ENCODE measurements around the gene COL23A1. TPM values are rescaled to one million over a fixed set of nuclear protein-coding genes. Genes with fewer than 3 reads are reported as not detected.

Gene COL23A1
- total RNA-seq, 1 experiment from 2014 or later, result 21.7 TPM

DNA sequence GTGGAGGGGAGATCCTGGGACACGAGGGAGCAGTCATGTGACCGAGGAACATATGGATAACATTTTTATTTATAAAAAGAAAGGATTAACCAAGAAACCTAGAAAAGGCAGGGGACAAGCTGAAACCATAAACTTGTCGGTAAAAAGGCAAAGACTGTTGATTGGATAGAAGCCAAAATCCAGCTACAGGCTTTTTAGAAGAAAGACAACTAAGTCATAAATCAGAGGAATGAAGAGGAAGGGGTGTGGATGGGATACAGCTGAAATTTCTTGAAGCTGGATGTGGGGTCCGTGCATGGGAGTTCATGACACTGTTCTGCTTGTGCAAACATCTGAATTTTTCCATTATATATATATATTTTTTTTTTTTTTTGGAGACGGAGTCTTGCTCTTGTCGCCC is 246.9 kb downstream of the COL23A1 start:
- no peak for DNase-seq (ENCODE audit: low read depth)

DNA sequence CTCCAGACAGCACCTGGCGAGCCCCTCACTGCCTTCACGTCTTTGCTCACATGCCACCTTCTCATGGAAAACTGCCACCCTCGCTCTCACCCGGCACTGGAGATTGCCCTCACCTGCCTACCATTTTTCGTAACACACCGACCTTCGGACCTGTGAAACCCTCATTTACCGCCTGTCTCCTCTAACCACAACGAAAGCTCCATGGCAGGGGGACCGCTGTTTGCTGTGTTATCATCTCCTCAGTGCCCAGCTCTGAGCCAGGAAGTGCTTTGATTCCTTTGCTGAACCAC is 248.4 kb downstream of the COL23A1 start:
- no peak for DNase-seq (ENCODE audit: low read depth)

DNA sequence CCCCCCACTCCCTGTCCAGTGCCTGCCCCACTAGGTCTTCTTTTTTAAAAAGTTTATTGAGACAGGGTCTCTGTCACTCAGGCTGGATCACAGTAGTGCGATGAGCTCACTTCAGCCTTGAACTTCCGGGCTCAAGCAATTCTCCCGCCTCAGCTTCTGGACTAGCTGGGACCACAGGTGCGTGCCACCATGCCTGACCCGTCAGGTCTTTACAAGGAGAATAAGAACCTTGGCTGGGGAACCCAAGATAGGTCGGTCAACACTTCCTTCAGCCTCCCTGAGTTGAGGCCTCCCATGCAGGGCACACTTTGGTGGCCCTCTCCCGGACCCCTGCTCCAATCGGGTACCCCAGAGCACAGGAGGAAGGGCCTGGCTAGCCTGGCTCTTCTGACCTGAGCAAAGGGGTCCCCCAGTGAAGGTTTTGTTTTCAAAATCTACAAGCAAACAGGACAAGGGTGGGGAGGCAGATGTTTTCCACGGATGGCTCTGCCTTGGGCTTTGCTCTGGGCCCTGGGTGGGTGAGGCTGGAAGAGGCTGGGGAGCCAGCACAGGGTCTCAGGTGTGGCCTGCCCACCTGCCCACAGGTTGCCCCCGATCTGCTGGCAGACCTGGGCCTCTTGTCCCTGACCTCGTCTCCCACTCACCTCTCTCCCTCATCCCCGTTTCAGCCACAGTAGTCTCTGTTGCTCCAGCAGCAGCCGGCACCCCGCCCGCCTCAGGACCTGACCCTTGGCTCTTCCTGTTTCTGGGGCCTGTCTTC is 248.9 kb downstream of the COL23A1 start:
- DNase-seq (ENCODE audit: low read depth), result no peak

DNA sequence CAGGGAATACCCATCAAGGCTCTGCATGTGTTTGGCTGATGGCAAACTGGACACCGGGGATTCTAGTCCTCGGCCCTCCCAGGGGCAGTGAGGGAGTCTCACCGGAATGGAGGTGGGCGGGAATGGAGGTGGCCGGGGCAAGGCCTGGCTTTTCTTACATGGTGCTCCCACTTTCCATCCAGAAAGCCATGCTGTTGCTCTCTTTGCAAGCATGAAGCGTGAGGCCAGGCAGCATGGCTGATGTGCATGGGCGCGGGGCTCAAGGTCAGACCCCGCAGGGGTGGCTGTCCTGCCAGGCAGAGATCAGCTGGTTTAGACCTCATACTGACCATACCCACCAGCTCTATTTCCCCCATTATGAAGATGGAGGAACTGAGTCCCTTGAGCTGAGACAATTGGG is 249.6 kb downstream of the COL23A1 start:
- no peak for DNase-seq (ENCODE audit: low read depth)

DNA sequence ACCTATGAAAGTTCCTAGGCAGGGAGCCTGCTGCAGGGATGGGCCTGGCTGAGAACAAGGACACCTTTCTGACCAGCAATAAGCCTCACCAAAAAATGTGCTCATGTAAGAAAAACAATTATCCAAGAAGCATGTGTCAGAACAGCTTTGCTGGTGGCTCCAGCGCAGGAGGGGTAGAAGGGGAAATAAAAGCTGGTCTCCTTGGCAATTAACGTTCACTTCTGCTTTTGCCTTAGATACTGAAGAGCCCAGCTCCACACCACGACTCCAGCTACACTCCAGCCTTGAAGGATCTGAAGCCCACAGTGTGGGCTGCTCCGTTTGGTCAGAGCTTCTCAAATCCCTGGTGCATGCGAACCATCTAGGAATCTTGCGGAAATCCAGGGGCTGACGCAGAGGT is 250.0 kb downstream of the COL23A1 start:
- no peak for DNase-seq (ENCODE audit: low read depth)

DNA sequence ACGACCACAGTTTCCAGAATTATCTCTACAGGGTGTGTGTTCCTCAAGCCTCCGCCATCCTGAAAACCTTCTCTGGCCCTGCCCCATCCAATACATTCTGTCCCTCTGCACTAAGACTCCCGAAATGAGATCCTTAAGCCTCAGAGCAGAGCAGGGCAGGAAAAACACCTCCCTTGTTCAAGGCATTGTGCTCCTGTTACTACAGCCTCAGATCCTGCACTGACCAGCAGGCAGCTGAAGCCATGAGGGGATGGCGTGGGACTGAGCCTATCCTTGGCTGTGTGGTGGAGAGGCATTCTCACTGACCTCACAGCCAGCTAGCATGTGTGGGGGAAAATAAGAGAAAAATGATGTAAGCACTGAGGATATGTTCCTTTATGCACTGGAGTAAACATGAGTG is 250.9 kb downstream of the COL23A1 start:
- DNase-seq (ENCODE audit: low read depth), result no peak

DNA sequence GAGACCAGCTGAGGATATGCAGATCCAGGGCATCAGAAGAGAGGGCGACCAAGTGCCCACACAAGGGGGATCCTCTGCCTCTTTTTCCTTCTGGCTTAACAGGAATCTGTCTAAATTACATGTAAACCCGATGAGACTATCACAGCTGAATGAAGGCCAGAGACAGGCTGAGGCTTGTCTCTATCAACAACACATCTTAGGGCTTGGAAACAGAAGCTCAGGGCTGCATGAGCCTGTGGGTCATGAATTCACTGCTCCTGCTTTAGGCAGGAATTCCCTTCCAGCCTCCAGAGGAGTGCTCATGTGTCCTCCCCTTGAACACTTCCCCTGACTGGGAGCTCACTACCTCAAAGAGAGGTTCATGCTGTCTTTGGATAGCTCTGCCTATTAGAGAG is 251.4 kb downstream of the COL23A1 start:
- no peak for DNase-seq (ENCODE audit: low read depth)

DNA sequence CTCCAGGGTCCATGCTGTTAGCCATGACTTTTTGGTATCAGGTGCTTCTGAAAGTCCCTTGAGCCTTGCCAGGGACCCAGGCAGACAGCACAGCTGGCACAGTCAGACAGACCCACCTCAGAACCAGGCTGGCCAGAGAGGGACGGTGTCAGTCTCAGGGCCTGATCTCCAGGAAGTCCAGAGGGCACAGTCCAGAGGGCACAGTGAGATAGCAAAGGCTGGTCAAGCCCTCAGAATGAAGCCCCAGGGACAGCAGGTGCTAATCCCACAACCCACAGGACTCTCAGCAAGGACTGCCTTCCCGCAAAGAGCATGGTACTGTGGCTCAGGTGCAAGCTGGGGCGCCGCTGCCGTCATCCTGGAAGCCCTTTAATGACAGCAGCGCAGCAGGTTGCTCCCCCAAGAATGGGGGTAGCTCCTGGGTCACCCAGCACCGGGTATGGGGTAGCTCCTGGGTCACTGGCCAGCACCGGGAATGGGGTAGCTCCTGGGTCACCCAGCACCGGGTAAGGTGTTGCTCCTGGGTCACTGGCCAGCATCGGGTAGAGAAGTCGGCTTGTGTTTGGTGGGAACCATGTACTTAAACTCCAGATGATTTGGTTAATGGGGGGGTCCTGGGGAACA is 252.0 kb downstream of the COL23A1 start:
- DNase-seq (ENCODE audit: low read depth), result no peak

DNA sequence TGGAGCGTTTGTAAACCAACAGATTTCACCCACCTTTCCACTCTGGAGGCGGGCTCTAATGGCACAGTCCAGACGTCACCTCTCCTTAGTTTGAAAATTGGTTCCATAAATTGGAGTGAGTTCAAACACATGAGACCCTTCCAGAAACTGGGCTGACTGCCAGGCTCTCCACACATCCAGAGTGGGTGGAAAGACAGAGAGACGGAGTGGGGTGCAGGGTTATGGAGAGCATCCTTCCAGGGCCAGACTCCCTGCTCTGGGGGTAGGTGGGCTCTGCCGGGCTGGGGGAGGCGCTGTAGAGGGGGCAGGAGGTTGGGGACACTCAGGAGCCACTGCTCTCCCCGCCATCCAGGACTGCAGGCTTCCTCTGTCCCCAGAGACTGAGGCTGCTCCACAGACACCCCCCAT is 252.9 kb downstream of the COL23A1 start:
- DNase-seq (ENCODE audit: low read depth), result peak; percentile 5

DNA sequence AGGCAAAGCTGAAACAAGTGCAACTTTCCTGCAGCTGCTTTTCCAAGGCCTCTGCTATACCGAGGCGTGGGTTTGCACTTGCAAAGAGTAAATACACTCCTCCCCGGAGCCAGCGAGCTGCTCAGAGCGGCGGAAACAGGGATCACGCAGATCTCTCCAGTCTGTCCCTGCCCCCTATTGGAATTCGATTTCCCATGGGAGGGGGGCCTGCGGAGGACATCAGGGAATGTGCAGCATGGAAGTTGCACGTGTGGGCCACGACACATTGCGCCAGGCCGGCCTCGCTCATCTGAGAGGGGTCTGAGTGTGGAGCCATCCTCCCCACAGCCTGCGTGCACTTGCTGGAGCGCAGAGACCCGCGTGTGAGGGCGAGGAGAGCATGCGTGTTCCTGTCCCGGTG is 253.3 kb downstream of the COL23A1 start:
- DNase-seq (ENCODE audit: low read depth), result no peak

DNA sequence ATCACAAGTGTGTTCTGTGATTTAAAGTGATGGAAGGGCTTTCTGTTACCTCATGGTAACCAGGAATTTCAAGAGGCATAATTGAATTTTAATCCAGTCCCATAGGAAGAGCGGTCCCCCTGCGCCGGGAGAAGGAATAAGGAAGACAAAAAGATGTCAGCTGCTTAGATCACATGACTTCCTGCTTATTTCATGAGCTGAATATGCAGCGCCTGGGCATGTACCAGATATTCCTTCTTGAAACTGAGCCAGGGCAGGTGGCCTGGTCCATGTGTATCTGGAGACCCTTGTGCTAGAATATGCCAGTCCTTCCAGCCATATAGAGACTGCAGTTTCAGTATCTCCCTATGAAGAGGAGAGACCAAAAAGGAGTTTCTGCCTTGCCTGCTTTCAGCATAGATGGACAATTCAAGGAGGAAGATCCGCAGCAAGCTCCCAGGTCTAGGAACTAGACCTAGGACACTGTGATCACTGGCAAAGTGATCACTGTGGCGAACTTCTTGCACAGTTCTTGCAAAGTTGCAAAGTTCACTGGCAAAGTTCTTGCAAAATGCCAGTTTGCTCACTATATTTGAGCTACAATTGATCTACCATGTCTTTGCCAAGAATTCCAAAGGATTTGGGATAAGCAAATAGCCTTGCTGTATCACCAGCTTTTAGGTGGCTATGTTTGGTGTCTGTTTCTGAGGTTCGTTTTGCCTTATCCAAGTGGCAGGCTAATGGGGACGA is 254.7 kb downstream of the COL23A1 start:
- no peak for DNase-seq (ENCODE audit: low read depth)

DNA sequence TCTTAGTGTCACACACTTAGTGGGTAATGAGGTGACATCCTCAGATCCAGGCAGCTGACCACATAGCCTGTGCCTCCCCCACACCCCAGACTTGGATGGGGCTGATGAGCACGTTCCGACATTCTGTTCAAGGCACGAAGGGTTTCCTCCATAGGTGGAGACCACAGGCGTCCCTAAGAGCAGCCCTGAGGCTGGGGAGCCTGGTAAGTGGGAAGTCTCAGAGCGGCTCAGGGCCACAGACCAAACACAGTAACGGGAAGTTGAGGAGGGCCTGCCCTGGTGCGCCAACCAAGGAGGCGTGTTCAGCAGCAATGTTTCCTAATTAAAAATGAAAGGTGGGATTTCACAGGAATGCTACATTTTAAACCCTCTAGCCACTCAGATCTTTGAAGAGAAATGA is 255.3 kb downstream of the COL23A1 start:
- no peak for DNase-seq (ENCODE audit: low read depth)

DNA sequence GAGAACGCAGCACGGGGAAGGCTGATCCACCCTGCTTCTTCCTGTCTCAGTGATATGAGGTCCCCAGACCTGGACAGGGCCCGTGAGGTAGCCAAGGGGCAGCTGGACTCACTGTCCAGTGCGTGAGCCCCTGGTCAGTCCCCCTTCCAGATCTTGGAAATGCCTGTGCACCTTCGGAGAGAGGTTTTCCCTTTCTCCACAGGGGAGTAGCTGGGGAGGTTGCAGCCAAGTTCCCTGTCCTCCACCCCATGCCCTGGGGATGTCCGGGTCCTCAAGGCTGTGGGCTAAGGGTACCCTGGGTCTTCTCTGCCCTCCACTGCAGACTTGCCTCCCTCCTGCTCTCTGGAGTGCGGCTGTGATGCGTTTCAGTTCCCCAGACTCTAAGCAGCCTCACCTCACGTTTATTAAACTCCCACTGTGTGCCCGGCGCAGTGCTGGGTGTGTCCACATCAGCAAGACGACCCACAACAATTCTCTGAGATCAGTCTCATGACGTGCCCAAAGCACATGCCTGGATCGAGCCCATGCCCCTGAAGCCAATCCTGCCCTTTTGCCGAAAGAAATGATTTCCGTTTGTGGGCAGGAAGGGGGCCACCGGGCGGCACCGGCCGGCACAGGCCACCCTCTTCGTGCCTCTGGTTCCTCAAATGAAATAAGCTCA is 256.2 kb downstream of the COL23A1 start:
- no peak for DNase-seq (ENCODE audit: low read depth)

DNA sequence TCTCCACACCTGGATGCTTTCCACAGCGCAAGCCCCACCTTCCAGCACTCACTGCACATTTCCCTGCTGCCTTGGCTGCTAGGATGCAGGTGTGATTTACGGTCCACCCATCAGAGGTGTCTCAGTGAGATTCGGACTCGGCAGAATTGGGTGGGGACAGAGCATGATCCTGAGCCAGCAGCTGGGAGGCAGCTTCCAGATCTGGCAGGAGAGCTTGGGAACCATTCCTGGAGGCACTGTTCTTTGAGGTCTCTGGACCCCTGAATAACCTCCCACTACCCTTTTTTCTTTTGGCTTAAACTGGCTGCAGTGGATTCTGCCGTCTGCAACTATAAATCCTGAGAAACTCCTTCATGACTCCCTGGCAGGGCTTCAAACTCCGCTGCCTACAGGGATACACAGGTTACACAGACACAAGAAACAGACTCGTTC is 258.0 kb downstream of the COL23A1 start:
- DNase-seq (ENCODE audit: low read depth), result no peak

DNA sequence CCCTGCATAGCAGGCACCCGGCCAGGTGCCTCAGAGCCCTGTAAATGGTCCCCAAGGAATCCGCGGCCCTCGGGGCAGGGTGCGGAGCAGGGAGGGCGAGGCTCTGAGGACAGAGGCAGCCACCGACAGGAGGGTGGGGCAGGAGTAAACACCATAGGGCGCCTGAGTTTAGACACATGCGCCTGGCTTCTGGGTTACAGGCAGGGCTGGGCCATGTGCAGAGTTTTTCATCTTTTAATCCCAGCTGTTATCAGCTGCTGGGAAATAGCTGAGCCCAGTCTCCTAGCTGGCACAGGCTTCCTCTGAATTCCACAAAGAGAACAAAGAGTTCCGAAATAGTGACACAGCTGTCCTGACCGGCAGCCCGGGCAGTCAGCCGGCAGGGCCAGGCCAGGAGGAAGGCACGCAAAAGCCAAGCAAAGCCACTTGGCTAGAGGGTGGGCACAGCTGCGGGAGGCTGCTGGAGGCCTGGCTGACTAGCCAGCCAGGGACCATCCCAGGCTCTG is 258.6 kb downstream of the COL23A1 start:
- peak; percentile 53 for DNase-seq (ENCODE audit: low read depth)

DNA sequence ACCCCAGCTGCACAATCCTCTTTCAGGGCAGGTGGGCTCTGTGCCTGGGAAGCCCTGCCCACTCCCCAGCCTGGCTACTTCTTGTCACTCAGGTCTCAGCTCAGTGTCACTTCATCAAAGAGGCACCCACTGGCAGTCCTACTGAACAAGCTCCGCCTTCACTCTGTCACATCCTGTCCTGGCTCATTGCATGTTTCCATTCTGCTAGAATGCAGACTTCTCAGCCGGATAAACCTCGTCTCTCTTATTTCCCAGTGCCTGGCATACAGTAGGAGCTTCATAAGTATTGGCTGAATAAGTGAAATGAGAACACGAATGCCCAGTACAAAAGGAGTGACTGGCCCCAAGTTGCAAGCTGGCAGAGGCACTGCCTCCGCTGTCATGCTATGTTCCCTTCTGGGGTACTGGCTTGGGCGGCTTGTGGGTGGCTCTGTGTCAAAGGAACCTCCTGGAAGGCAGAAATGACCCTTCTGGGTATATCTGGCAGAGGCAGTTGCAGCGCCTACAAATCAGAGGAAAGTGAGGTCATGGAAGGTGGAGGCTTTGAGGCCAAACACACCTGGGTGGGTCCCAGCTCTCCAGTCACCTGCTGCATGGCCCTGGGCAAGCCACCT is 259.3 kb downstream of the COL23A1 start:
- no peak for DNase-seq (ENCODE audit: low read depth)

DNA sequence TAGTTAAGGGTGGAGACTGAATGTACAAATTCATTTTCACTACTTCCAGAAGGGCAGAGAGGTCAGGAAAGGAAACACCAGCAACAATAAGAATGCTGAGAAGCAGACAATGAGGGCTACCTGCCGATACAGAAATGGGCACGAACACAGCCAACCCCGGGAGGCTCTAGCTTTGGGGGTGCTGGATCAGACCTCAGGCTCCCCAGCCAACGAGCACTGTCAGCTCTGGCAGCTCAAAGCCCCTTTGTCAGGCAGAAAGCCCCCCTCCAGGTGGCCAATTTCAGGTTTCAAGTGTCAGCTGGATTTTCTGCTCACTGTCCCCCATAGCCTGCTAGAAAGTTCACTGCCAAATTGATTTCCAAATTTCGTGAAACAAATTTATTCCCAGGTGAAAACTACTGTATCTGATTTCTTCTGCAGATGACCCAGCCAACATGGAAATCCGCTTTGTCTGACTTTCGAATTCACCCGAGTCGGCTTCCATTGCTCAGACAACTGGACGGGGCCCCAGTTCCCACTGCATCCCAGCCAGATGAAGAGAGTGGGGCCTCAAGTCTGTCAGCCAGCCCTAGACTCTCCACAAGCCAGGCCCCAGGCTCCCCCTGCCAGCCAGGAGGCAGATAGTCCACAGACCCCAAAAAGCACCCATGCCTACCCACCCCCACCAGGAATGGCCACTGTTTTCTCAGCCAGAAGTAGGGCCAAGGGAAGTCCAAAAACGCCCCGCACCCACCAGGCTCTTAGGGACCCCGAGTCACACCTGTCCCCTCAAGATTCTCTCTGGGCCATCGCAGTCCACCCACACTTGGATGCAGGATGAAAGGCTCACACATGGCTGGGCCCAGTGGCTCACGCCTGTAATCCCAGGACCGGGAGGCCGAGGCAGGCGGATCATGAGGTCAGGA is 261.1 kb downstream of the COL23A1 start:
- no peak for DNase-seq (ENCODE audit: low read depth)

DNA sequence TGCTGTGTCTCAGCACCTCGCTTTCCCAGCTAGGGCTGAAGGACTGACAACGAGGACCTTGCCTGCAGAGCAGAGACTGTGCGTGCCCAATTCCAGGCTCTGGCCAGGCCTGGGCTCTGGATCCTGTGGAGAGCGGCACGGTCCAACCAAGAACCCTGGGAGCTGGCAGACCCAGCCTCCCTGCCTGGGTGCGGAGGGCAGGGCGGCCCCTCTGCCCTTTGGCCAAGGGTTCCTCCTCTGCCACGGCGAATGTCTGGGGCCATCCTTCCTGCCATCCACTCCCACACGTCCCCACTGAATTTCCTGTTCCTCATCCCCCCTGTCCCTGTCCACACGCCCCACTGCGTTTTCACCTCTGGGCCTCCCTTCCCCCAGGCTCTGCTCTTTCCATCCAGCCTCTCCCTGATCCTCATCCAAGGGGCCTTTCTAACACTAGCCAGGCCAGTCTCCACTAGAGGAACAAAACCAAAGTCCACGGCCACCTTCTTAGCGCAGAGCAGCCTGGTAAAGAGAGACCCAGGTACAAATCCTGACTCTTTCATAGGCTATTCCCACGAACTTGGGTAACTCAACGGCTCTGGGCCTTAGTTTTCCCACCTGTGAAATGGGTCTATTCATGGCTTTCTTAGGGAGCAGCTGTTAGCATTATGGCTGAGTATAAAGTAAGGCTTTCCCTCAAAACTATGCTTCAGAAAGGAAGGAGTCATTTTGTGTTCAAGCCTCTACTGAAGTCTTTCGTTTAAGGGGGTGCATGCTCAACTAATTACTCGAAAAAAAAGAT is 262.1 kb downstream of the COL23A1 start:
- no peak for DNase-seq (ENCODE audit: low read depth)

DNA sequence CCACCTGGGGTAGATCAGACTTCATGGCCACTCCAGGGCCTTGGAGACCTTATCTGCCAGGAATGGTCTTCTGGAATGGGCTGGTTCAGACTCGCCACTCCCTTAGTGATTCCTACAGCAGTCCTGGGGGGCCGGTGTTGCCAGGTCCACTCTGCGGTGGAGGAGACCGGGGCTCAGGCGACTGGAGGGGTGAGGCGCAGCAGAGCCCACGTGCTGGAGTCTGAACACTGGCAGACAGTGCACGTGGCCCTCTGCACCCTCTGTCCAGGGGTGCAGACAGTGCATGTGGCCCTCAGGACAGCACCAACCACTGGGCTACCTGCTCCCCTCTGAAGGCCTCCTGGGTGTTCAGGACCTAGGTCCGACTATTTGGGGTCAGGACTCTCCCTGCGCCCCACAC is 262.7 kb downstream of the COL23A1 start:
- no peak for DNase-seq (ENCODE audit: low read depth)

DNA sequence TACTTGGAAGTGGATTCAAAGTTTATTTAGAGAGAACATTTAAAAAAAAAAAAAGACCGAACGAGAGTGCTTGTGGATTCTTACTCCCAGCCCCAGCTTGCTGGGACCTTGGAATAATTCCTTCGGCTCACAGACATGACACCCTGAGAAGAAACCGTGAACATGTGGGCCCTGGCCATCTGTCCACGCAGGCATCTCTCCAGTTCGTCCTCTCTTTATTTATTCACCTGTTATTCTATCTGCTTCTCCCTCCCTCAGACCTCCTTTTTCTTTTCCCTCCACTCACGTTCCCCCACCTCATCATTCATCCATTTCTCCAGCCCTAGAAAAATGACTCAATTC is 263.8 kb downstream of the COL23A1 start:
- DNase-seq (ENCODE audit: low read depth), result no peak

Data from Daoy (cell line).